Bone marrow (tissue), 2 donors: ENCODE measurements around the gene LCE2B.

ENCODE experiments used
- DNase-seq, 2 donors: peaks; one replicate each; lab custom pipeline; 2025; lab: John Stamatoyannopoulos, UW

LCE2B gene

DNA sequence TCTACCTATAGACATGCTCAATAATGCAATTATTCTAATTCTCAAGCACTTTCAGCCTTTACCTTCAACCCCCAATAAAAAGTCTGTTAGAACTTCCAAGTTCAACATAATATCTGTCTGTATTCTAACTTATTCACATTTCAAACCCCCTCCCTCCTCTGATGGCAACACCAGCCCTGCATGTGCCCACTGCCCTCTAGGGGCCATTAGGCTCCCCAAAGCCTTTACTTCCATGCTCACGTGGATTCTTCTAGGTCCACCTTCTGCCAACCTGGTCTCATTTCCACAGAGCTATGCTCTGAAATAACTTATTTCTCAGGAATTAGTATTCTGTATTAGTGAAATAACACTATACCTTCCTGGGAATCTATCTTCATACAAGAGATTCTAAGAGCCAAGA, 49.7 kb downstream of the LCE2B start:
- DNase-seq: no peak
